NT2/D1 (cell line): ENCODE results near the gene TBCD.

Source experiments
- SUZ12 ChIP-seq: IDR thresholded peaks from 2 replicates; pipeline ENCODE4 v1.6.1; 2011; ENCODE audit not compliant: insufficient read length, insufficient read depth; ENCODE audit errors: extremely low read depth
- YY1 ChIP-seq: IDR thresholded peaks from 2 replicates; pipeline ENCODE4 v1.6.1; 2011; ENCODE audit not compliant: insufficient read length, insufficient read depth

DNA sequence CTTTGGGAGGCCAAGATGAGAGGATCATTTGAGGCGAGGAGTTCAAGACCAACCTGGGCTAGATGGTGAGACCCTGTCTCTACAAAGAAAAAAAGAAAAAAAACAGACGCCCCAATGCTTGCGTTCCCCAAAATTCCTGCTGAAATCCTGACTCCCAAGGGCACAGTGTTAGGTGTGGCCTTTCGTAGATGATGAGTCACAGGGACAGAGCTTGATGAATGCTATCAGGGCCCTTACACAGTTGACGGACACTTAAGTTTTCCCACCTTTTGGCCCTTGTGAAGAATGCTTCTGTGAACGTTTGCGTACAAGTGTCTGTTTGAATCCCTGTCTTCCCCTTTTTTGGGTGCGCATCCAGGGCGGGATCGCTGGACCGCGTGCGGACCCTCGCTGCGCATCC is 104.5 kb downstream of the TBCD start:
- TF ChIP-seq SUZ12 = no peak
- no peak for TF ChIP-seq YY1
